Smooth muscle cell of the brain vasculature (primary cell): ENCODE results near the gene FOXO3.
"Not testable (repeated sequence)": the region's sequence is repeated elsewhere in the genome, so short reads cannot be mapped to it uniquely, and the experiment has no call there.

Source experiments
- DNase-seq: peaks from one replicate; pipeline ENCODE4 v3.0.0-alpha.2; 2012; ENCODE audit warnings: low read depth, low spot score

Gene FOXO3

DNA sequence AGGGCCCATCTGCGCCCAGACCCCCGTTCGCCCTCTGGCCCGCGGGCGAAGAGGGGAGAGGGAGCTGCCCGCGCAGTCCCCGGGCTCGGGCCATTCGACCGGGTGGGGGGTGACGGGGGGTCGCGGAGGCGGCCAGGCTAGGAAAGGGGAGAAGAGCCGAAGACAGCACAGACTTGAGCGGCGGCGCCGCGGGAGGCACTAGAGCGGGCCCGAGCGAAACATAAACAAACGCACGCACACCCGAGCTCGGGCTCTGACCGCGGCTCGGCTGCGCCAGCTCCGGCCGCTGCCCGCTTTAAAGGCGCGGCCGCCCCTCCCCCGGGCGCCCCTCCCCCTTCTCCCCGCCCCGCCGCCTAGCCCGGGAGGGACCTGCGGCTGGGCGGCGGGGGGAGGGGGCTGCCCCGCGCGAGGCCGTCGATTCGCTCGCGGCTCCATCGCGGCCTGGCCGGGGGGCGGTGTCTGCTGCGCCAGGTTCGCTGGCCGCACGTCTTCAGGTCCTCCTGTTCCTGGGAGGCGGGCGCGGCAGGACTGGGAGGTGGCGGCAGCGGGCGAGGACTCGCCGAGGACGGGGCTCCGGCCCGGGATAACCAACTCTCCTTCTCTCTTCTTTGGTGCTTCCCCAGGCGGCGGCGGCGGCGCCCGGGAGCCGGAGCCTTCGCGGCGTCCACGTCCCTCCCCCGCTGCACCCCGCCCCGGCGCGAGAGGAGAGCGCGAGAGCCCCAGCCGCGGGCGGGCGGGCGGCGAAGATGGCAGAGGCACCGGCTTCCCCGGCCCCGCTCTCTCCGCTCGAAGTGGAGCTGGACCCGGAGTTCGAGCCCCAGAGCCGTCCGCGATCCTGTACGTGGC, at the start of gene FOXO3:
Gene FOXO3 (plus strand): TSS at position 455 of the 846 bp plus-strand sequence. CDS start 292 bp downstream, at position 747.
- DNase-seq, result no peak

DNA sequence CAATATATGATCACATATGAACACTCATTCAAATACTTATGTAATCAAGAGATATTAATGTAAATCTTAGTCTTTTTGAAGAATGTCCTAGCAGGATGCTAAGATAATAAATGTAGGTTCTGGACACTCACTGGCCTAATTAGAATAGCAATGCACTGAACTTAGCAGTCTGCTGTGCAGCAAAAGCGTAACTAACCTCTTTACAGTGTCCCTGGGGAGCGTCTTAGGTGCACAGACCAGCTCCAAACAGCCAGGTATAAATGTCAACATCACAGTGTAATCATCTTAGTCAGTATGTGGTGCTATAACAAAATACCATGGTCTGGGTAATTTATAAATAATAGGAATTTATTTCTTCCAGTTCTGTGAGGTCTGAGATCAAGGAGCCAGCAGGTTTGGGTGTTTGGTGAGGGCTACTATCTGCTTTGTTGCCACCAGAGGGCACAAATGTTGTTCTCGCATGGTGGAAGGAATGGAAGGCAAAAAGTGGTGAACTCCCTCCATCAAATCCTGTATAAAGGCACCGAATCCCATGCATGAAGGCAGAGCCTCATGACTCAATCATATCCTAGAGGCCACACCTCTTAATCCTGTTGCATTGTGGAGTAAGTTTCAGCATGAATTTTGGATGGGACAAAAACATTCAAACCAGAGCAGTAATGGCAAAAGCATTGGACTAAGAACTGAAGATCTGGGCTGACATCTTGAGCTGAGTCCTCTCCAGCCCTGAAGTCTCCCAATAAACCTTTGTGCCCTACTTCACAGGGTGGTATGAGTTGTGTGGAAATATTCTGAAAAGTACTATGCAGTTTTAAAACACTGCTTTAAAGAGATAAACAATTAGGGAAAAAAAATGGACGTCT, 41.8 kb upstream of the FOXO3 start:
- no peak for DNase-seq

DNA sequence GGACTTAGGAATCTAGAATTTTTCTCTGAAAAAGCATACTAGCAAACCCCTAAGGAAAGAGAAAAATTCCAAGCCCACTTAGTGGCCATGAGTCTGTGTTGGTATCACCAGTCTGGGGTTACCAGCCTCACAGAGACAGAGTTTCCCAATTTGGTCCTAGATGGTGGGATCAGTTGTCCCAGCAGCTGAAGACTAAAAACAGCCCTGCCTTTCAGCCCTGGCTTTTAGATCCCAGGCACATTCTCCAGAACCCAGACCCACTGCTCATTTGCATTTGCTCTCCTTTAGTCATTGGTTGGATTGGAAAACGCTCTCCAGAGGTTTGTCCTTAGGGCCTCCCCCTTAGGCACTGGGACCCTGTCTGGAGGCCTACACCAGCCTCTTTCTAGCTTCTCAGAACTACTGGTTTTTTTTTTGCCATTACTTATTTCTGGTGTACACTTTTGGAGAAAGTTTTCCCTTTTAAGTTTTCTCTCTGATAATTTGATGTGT, 39.1 kb upstream of the FOXO3 start:
- DNase-seq, result no peak

DNA sequence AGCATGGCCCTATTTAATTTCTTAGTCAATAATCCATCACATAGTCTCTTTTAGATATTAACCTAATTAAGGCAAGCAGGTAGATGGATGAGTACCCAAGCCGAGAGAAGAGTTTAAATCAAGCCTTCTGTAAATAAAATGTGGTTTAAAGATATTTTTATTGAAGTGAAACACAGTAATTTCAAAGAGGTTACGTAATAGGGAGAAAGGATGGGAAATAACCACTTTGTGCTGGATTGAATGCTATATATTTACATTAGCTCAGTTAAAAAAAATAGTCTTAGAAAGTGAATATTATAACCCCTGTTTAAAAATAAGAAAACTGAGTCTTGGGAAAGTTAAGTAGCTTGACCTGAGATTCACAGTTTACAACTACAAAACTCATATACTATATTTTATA, 37.0 kb upstream of the FOXO3 start:
- DNase-seq, result no peak

DNA sequence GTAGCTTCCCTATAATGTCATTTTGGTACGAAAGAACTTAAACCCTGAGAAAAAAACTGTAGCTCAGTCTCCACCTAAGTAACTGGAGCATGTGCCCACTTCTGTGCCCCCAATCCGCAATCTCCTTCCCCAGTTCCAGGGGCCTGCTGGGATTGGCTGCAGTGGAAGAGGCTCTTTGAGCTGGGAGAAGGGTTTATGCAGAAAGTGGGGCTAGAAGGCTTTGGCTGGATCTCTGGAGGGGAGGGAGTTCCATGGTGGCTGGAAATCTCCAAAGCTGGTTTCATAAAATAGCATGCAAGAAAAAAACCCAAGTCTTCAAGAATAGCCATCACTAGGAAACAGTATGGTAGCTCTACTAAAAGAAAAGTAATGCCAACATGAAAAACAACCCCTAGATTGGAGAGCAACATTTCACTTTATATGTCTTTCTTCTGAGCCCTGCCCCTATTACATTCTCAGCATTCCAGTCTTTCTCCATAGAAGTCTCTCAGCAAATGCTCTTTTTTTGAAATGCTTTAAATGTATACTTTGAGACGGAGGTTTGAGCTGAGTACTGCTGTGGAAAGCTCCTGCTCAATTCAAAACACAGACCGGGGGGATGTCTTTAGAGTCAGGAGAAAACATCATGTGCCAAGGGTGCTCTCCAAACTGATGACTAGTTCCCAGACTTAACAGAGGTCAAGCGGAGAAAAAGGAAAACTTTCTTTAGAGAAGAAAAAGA, 36.0 kb upstream of the FOXO3 start:
- DNase-seq, result no peak

DNA sequence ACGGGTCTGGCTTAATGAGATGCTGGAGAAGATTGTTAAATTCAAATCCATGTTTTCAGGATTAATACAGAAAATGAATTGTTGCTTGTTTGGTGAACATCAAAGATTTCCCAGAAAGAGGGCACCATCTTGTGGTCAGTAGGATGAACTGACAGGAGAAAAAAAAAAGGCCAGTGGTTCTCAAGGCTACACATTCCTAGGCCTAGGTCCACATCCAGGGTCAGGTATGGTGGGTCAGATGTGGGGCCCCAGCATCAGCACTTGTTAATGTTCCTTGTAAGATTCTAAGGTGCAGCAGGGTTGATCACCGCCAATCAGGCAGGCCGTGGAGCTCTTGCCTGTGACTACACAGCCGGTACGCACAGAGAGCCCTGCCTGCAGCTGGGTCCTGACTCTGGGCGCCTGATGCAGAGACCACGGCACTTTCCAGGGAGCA, 34.0 kb upstream of the FOXO3 start:
- no peak for DNase-seq

DNA sequence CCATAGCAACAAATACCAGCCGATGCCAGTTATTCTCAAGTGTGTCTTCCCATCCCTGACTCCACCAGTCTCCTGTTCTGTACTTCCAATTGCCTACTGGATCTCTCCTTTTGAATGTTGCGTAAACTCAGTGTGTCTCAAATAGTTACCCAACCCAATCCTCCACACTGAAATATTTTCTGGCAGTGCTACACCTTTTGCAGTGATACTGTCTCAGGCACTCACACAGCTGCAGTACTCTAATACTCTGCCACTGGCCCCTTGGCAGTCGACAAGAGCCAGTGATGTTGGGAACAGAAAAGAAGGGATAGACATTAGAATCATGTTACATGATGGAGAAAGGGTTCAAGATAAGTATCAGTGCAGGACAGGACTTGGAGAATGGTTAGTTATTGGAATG, 31.8 kb upstream of the FOXO3 start:
- DNase-seq, result no peak

DNA sequence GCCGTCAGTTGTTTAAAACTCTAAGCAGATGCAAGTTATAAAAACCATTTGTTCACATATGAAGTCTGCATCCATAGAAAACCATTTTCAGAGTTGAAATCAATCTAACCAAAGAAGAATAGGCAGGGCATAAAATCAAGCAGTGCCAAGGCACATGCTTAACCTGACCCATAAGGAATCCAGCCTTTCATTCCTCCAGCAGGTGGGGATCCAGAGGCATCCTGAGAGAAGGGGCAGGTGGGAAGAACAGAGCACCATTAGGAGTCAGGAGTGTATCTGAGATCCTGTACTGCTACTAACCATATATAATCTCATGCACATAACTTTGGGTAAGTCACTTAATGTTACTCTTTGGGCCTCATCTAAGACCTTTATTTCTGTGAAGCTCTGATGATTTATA, 29.4 kb upstream of the FOXO3 start:
- DNase-seq, result no peak

DNA sequence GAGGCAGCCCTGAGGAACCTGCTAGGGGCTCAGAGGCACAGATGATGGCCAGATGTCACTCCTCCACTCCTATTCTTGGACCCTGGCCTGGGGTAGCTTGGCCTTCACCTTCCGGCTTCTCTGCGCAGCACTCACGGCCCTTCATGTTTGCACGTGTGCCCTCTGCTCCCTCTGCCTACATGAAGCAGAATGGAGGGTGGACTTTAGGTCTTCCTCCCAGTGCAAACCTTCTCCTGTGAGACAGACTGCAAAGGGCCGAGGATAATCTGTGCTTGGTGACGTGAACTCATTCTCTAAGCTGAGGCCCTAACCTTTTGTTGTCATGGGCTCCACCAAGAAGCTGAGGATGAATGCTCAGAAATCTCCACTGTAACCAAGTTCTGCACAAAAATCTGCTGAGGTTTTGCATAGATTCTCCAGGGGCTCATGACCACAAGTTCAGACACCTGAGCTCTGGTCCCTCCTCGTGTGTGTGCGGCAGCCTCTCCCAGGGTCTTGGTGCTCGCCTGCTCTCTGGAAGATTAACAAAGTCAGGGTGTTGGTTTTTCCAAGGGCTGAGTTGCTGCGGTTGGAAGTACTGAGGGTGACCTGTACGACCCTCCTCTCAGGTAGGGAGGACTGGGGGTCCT, 25.5 kb upstream of the FOXO3 start:
- DNase-seq, result no peak

DNA sequence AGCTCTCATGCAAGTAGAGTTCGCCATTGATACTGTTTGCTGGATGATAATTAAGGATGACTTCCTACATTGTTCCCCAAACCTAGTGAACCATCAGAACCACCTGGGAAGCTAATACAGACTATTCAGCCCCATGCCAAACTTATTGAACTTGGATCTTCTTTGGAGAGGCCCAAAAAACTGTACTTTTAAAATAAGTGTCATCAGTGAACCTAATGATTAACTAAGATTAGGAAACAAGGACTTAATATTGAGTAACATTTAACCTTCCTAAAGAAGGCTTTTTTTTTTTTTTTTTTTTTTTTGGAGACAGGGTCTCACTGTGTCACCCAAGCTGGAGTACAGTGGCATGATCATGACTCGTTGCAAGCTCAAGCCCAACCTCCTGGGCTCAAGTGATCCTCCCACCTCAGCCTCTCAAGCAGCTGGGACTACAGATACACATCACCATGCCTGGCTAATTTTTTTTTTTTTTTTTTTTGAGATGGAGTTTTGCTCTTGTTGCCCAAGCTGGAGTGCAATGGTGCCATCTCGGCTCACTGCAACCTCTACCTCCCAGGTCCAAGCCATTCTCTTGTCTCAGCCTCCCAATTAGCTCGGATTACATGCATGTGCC, 24.7 kb upstream of the FOXO3 start:
- DNase-seq, result not testable (repeated sequence)

DNA sequence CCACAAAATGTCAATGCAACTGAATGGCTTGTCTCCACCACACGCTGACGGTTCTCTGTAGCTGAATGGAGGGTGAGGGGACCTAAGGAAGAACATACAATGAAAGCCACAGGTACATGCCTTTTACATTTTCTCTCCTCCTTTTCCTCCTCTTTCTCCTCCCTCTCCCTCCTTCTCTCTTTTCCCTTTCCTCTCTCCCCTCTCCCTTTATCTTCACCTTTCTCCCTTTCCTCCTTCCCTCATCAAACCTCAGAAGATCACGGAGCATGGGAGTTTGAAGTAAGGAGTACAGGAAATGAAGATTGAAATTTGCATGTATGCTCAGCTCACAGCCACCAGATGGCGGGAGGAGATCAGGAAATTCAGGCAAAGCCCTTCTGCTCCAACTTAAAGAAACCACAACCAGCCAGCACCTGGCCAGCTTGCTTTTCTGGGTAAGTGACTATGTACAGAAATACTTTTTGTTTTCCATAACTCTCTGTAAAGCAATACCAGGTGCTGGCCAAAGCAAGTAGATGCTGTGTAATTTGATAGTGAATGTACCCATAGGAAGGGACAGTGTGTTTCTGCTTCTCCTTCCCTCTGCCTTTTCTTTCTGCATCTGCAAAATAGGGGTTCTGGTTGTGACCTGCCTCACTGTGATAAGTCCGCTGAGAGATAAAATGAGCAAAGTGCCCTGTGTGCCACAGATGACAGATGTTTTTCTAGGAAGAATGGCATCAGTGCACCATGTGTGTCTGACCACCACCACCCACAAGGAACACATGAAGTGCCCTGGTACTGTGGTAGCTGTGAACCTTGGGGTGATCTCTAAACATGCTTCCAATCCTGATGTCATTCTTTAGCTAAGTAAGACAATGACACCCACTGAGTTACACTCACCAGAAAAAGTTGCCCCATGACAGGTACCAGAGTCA, 18.6 kb upstream of the FOXO3 start:
- DNase-seq, result no peak

DNA sequence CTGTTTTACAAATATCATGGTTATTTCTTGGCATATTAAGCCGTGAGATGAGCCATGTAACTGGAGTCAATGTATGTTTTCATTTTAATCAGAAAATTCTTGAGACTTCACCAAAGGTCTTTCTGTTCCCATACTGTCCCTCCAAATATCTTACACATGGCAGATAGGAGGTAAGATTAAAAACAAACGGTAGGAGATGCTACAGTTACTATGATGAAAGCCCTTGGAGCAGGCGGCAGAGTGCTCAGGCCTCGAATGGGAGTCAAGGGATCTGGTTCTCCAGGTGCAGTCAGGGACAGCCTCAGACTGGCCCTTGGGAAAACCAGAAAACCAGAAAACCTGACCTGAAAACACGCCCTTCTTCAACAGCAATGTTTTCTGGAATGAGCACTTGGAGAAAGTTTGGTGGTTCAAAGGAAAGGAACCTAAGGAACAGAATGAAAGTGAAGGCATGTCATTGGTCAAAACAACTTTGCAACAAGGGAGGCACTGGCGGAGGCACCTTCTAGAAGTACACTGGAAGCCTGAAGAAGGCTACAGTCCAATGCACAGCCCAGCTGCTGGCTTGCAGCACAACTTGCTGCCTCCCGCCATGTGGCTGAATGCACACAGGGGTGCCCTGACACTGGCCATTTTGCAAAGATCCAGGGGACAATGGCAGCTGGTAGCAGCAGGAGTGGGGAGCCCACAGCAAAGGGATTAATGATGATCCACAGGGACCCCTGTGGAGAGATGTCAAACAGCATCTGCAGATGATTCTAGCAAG, 17.4 kb upstream of the FOXO3 start:
- no peak for DNase-seq

DNA sequence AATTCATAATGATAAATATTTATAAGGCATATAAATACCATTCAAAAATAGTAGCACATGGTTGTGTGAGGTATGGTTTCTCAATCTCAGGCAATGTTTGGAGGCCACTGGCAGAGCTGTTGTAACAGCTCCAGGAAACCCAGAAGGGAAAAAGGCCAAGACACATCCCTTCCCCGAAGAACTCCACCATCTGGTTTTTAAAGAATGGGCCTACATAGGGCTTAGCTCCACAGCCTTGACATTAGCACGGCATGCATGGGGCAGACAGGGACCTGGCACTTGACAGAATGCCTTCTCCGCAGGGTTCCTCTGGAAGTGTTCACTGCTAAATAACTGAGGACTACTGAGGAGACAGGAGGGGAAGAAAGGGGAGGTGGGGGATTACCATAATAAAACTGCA, 16.1 kb upstream of the FOXO3 start:
- DNase-seq, result no peak

DNA sequence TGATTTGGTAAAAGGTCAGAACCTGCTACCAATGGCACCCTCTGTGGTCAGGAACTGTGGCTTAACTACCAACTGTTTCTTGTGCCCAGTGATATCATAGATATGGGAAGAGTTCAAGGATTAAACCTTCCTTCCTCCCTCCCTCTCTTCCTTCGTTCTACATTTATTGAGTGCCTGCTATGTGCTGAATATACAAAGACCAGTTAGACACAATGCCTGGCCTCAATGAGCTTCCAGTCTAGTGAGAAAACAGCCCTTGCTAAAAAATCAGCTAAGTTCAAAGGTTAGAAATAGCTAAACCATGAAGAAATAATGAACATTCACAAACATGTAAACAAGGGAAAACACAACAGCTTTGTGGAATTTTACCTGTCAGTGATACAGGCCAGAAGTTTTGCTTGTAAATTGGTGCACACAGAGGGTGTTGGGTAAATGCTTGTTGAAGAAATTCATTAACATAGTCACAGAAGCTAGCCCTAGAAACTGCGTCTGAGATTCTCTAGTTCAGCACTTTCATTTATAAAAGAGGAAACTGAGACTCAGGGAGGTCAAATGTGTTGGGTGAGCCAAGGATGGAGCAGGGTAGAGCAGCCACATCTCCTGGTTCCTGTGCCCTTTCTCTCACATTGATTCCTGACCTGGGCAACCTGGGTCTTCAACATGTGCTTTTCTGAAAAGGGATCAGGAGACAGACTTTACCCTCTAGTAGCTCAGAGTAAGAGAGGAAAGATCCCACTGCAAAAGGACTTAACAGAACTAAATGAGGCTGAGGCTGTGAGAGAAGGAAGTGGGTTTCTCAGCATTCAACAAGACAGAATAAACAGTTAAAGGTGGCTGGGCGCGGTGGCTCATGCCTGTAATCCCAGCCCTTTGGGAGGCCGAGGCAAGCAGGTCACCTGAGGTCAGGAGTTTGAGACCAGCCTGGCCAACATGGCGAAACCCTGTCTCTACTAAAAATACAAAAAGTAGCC, 14.4 kb upstream of the FOXO3 start:
- DNase-seq, result no peak

DNA sequence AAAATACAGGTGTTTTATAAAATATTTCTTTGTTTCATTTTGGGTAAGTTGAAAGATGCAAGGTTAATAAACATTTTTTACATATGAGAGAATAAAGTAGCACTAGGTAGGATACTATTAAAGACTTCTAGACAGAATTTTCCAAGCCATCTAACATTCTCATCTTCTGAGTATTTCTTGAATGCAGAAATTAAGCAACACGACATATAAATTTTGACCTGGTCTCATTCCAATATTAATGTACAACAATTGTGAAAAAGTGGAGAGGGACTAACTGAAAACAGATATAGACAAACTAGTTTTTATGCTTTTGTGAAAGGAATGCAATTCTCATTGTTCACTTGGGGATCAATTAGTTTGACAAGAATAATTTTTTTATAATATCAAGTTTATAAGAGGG, 11.5 kb upstream of the FOXO3 start:
- DNase-seq, result no peak

DNA sequence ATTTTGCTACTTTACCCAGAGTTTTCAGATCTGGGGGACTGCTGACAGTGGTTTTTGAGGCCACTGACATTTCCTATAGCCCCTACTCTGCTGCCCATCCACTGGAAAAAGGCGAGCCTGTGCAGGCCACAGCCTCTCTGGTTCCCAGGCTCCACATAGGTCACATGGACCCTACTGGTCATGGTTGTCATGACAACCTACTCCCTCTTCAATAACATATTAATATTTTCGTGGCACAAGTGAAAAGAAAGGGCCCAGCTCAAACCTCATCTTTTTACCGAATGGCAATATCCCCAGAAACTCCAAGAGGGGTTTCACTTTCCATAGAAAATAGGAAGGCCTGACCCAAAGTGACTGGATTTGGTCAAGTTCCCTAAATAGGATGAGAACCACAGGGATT, 11.0 kb upstream of the FOXO3 start:
- DNase-seq, result no peak

DNA sequence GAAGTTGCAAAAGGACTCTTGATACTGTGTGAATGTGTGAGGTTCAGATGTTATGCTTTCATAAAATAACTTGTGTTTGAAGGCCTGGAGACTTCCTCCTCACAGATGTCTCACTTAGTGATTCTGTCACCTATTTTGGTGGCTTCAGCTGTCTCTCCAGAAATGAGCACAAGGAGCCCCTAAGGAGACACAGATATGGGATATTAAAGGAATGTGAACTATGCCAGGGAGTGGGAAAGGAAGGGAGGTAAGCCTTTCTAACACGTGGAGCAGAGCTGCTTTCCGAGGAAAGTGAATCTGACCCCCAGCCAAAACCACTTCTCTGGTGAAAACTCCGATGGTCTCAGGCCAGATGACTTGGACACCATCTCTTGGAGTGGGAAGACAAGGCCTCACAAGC, 10.5 kb upstream of the FOXO3 start:
- DNase-seq, result no peak
